Liver (tissue), 9 donors: ENCODE measurements around the gene ARMCX4. TPM values are rescaled to one million over a fixed set of nuclear protein-coding genes. Genes with fewer than 3 reads are reported as not detected.

ENCODE experiments used
- DNase-seq: peaks from one replicate; pipeline ENCODE4 v3.0.0-alpha.2; 2017; ENCODE audit warnings: low spot score
- H3K27ac ChIP-seq, 2 donors: one replicate each; pipeline ENCODE4 v1.7.0; 2013; ENCODE audit warnings: inconsistent platforms in 2 of 2, low read length in 2 of 2, control low read depth in 1 of 2, low read depth in 1 of 2, mild to moderate bottlenecking in 1 of 2
- H3K27me3 ChIP-seq, 4 donors: one replicate each; pipeline versions ENCODE4 v1.6.1 to v1.7.0; 2013; ENCODE audit warnings: low read length in 3 of 4, inconsistent platforms in 1 of 4, mild to moderate bottlenecking in 1 of 4, moderate library complexity in 1 of 4; ENCODE audit not compliant: control insufficient read depth in 4 of 4, insufficient read depth in 4 of 4
- H3K36me3 ChIP-seq, 4 donors: one replicate each; pipeline versions ENCODE4 v1.6.1 to v1.7.0; 2013; ENCODE audit warnings: low read length in 3 of 4, mild to moderate bottlenecking in 3 of 4, low read depth in 1 of 4, moderate library complexity in 1 of 4; ENCODE audit not compliant: control insufficient read depth in 4 of 4, insufficient read depth in 3 of 4
- H3K4me1 ChIP-seq, 4 donors: one replicate each; pipeline versions ENCODE4 v1.6.1 to v1.7.0; 2013; ENCODE audit warnings: low read length in 3 of 4, mild to moderate bottlenecking in 3 of 4, moderate library complexity in 1 of 4; ENCODE audit not compliant: control insufficient read depth in 4 of 4, insufficient read depth in 4 of 4
- H3K4me3 ChIP-seq, 3 donors: one replicate each; pipeline versions ENCODE4 v1.6.1 to v1.7.0; 2013; ENCODE audit warnings: low read length in 3 of 3, control low read depth in 1 of 3, low read depth in 1 of 3, mild to moderate bottlenecking in 1 of 3
- H3K9ac ChIP-seq, 2 donors: one replicate each; pipeline ENCODE4 v1.7.0; 2013; ENCODE audit warnings: low read length in 2 of 2, mild to moderate bottlenecking in 2 of 2, moderate library complexity in 2 of 2, control low read depth in 1 of 2, low read depth in 1 of 2
- H3K9me3 ChIP-seq, 4 donors: one replicate each; pipeline versions ENCODE4 v1.6.1 to v1.7.0; 2013; ENCODE audit warnings: low read length in 3 of 4; ENCODE audit not compliant: control insufficient read depth in 4 of 4
- EGR1 ChIP-seq, 2 donors: IDR thresholded peaks; 2 replicates each; pipeline ENCODE4 v1.6.1; 2016 to 2018; ENCODE audit warnings: antibody characterized with exemption in 2 of 2, low read depth in 2 of 2
- FOXA1 ChIP-seq: IDR thresholded peaks from 2 replicates; pipeline ENCODE4 v1.6.1; 2016; ENCODE audit warnings: antibody characterized with exemption
- FOXA2 ChIP-seq: IDR thresholded peaks from 2 replicates; pipeline ENCODE4 v1.6.1; 2016; ENCODE audit warnings: antibody characterized with exemption
- GABPA ChIP-seq, 2 donors: IDR thresholded peaks in 1 of 2; conservative IDR thresholded peaks in 1 of 2; 2 replicates each; pipeline ENCODE4 v1.6.1; 2016; ENCODE audit warnings: antibody characterized with exemption in 2 of 2, mild to moderate bottlenecking in 1 of 2, moderate library complexity in 1 of 2
- HNF4A ChIP-seq, 2 donors: conservative IDR thresholded peaks; 2 replicates each; pipeline ENCODE4 v1.6.1; 2016; ENCODE audit warnings: antibody characterized with exemption in 2 of 2, mild to moderate bottlenecking in 2 of 2
- HNF4G ChIP-seq: IDR thresholded peaks from 2 replicates; pipeline ENCODE4 v1.6.1; 2016; ENCODE audit warnings: antibody characterized with exemption
- JUND ChIP-seq, 2 donors: IDR thresholded peaks; 2 replicates each; pipeline ENCODE4 v1.6.1; 2016; ENCODE audit warnings: antibody characterized with exemption in 2 of 2
- NR2F2 ChIP-seq: IDR thresholded peaks from 2 replicates; pipeline ENCODE4 v1.6.1; 2016; ENCODE audit warnings: antibody characterized with exemption
- RAD21 ChIP-seq, 2 donors: IDR thresholded peaks; 2 replicates each; pipeline ENCODE4 v1.6.1; 2016; ENCODE audit warnings: antibody characterized with exemption in 2 of 2, mild to moderate bottlenecking in 2 of 2
- RXRA ChIP-seq, 2 donors: IDR thresholded peaks; 2 replicates each; pipeline ENCODE4 v1.6.1; 2017 to 2018; ENCODE audit warnings: antibody characterized with exemption in 2 of 2, mild to moderate bottlenecking in 1 of 2
- SP1 ChIP-seq: IDR thresholded peaks from 2 replicates; pipeline ENCODE4 v1.6.1; 2018; ENCODE audit warnings: antibody characterized with exemption, mild to moderate bottlenecking
- TAF1 ChIP-seq: conservative IDR thresholded peaks from 2 replicates; pipeline ENCODE4 v1.6.1; 2016; ENCODE audit warnings: antibody characterized with exemption, mild to moderate bottlenecking
- YY1 ChIP-seq: IDR thresholded peaks from 2 replicates; pipeline ENCODE4 v1.6.1; 2016; ENCODE audit warnings: antibody characterized with exemption, mild to moderate bottlenecking
- WGBS: extraction: QIAGEN DNeasy Blood & Tissue Kit; methylation state at CpG from one replicate; pipeline ENCODE4 v1.1.7; 2013; 5-methylcytosine and 5-hydroxymethylcytosine counted together
- polyA plus RNA-seq, 2 donors: library from polyadenylated mRNA; stranded (reverse) in 1 of 2; unstranded in 1 of 2; fragments of 200-250 nt in 1 of 2; fragments of >200 nt in 1 of 2; fragmentation: Nextera tagmentation in 1 of 2; extraction: Ambion mirVana in 1 of 2; gene quantifications; one replicate each; pipeline versions ENCODE4 v1.2.1 to v1.2.3, GENCODE V29; 2013 to 2015
- total RNA-seq, 2 donors: library from RNA; depleted of rRNA; stranded (reverse); fragments of >200 nt; gene quantifications; one replicate each; pipeline ENCODE4 v1.2.3, GENCODE V29; 2014
- TF ChIP-seq, protein P1 (sequence below): IDR thresholded peaks from 2 replicates; pipeline ENCODE4 v1.6.1; 2016; ENCODE audit warnings: antibody characterized with exemption, mild to moderate bottlenecking
- TF ChIP-seq, protein P2 (sequence below): IDR thresholded peaks from 2 replicates; pipeline ENCODE4 v1.6.1; 2016; ENCODE audit warnings: antibody characterized with exemption
- TF ChIP-seq, protein P3 (sequence below): IDR thresholded peaks from 2 replicates; pipeline ENCODE4 v1.6.1; 2016; ENCODE audit warnings: antibody characterized with exemption
- TF ChIP-seq, protein P4 (sequence below): fragments of 150-350 bp; IDR thresholded peaks from 2 replicates; pipeline ENCODE4 v1.5.1; 2017; ENCODE audit warnings: improper control_type of control experiment, low read depth, low read length; ENCODE audit not compliant: missing input control
- TF ChIP-seq, protein P5 (sequence below): IDR thresholded peaks from 2 replicates; pipeline ENCODE4 v1.6.1; 2016; ENCODE audit warnings: antibody characterized with exemption
- donor health status: healthy.
- donor health status: healthy.
- donor health status: healthy.
- donor health status: healthy.
- donor health status: healthy.

The ARMCX4 gene
- total and polyA plus RNA-seq, 4 donors = 1.4 to 4.6 (median 2.0) TPM

DNA sequence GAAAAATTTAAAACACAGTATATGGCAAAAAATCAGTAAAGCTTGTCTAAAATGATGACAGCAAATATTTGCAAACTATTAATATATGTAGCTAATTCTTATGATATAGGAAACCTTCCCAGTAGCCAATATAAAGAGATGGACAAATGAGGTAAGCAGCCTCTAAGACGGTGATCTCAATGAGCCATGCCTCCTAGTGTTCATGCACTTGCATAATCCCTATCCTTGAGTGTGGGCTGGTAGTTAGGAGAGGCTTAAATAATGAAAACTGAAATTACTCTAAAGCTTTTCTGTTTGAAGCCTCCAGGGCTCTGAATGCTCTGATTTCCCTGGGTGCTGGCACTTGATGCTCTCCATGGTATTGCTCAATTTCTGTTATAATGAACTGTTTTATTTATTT is 24.6 kb upstream of the ARMCX4 start:
- TF ChIP-seq FOXA2 (no peak), TAF1 (no peak), FOXA1 (no peak), RXRA (IDR thresholded peaks at IDR 0.05) (no peak), NR2F2 (no peak), EGR1 (IDR thresholded peaks at IDR 0.05; ENCODE audit: low read depth in 2 of 2) (no peak), SP1 (no peak), RAD21 (IDR thresholded peaks at IDR 0.05) (no peak), JUND (IDR thresholded peaks at IDR 0.05) (no peak), HNF4A (conservative IDR thresholded peaks at IDR 0.05) (no peak), HNF4G (no peak), GABPA (IDR thresholded peaks at IDR 0.05 in 1 of 2, conservative IDR thresholded peaks at IDR 0.05 in 1 of 2) (no peak), YY1 (no peak)
- TF ChIP-seq, protein P1, sequence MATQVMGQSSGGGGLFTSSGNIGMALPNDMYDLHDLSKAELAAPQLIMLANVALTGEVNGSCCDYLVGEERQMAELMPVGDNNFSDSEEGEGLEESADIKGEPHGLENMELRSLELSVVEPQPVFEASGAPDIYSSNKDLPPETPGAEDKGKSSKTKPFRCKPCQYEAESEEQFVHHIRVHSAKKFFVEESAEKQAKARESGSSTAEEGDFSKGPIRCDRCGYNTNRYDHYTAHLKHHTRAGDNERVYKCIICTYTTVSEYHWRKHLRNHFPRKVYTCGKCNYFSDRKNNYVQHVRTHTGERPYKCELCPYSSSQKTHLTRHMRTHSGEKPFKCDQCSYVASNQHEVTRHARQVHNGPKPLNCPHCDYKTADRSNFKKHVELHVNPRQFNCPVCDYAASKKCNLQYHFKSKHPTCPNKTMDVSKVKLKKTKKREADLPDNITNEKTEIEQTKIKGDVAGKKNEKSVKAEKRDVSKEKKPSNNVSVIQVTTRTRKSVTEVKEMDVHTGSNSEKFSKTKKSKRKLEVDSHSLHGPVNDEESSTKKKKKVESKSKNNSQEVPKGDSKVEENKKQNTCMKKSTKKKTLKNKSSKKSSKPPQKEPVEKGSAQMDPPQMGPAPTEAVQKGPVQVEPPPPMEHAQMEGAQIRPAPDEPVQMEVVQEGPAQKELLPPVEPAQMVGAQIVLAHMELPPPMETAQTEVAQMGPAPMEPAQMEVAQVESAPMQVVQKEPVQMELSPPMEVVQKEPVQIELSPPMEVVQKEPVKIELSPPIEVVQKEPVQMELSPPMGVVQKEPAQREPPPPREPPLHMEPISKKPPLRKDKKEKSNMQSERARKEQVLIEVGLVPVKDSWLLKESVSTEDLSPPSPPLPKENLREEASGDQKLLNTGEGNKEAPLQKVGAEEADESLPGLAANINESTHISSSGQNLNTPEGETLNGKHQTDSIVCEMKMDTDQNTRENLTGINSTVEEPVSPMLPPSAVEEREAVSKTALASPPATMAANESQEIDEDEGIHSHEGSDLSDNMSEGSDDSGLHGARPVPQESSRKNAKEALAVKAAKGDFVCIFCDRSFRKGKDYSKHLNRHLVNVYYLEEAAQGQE = no peak
- TF ChIP-seq, protein P2, sequence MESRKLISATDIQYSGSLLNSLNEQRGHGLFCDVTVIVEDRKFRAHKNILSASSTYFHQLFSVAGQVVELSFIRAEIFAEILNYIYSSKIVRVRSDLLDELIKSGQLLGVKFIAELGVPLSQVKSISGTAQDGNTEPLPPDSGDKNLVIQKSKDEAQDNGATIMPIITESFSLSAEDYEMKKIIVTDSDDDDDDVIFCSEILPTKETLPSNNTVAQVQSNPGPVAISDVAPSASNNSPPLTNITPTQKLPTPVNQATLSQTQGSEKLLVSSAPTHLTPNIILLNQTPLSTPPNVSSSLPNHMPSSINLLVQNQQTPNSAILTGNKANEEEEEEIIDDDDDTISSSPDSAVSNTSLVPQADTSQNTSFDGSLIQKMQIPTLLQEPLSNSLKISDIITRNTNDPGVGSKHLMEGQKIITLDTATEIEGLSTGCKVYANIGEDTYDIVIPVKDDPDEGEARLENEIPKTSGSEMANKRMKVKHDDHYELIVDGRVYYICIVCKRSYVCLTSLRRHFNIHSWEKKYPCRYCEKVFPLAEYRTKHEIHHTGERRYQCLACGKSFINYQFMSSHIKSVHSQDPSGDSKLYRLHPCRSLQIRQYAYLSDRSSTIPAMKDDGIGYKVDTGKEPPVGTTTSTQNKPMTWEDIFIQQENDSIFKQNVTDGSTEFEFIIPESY = no peak
- TF ChIP-seq, protein P3, sequence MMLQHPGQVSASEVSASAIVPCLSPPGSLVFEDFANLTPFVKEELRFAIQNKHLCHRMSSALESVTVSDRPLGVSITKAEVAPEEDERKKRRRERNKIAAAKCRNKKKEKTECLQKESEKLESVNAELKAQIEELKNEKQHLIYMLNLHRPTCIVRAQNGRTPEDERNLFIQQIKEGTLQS = no peak
- TF ChIP-seq, protein P4, sequence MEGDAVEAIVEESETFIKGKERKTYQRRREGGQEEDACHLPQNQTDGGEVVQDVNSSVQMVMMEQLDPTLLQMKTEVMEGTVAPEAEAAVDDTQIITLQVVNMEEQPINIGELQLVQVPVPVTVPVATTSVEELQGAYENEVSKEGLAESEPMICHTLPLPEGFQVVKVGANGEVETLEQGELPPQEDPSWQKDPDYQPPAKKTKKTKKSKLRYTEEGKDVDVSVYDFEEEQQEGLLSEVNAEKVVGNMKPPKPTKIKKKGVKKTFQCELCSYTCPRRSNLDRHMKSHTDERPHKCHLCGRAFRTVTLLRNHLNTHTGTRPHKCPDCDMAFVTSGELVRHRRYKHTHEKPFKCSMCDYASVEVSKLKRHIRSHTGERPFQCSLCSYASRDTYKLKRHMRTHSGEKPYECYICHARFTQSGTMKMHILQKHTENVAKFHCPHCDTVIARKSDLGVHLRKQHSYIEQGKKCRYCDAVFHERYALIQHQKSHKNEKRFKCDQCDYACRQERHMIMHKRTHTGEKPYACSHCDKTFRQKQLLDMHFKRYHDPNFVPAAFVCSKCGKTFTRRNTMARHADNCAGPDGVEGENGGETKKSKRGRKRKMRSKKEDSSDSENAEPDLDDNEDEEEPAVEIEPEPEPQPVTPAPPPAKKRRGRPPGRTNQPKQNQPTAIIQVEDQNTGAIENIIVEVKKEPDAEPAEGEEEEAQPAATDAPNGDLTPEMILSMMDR = no peak
- TF ChIP-seq, protein P5, sequence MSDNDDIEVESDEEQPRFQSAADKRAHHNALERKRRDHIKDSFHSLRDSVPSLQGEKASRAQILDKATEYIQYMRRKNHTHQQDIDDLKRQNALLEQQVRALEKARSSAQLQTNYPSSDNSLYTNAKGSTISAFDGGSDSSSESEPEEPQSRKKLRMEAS = no peak
- Histone ChIP-seq H3K4me3 (no peak overlapping the region), H3K4me1 (no peaks in the 10 kb centered on the region), H3K9me3 (no peaks in the 10 kb centered on the region), H3K36me3 (peaks cover 0 to 2% (median under 1%) of the 10 kb centered on the region in 4 donors), H3K9ac (no peak overlapping the region), H3K27me3 (no peaks in the 10 kb centered on the region), H3K27ac (no peak overlapping the region)
- no peak for DNase-seq
- WGBS = 80% methylated on average over 1 of the region's 1 CpG
